Heart left ventricle (tissue), 16 donors: ENCODE data around the gene CGB1. TPM values are rescaled to one million over a fixed set of nuclear protein-coding genes. Genes with fewer than 3 reads are reported as not detected.
"Not testable (repeated sequence)": the region's sequence is repeated elsewhere in the genome, so short reads cannot be mapped to it uniquely, and the experiment has no call there.

Experiments used
- ATAC-seq, 4 donors: fragments of 200-7000 bp; cut with Tn5 transposase; one replicate each; pipeline ENCODE4 v1.9.1; 2020 to 2022; ENCODE audit warnings: moderate library complexity in 4 of 4, mild to moderate bottlenecking in 3 of 4, moderate number of reproducible peaks in 1 of 4
- DNase-seq, 5 donors: peaks; one replicate each; pipeline ENCODE4 v3.0.0-alpha.2; 2020
- H3K27ac ChIP-seq, 12 donors: fragments of 200-600 bp; sonication (generic) in 4 of 12; one replicate each; pipeline versions ENCODE4 v1.5.0 to v1.8.0; 2016 to 2022; ENCODE audit warnings: mild to moderate bottlenecking in 2 of 12
- H3K27me3 ChIP-seq, 9 donors: fragments of 200-600 bp; sonication (generic) in 2 of 9; one replicate each; pipeline versions ENCODE4 v1.5.1 to v1.8.0; 2016 to 2022; ENCODE audit warnings: mild to moderate bottlenecking in 3 of 9
- H3K36me3 ChIP-seq, 9 donors: fragments of 200-600 bp; sonication (generic) in 2 of 9; one replicate each; pipeline versions ENCODE4 v1.5.0 to v1.8.0; 2018 to 2022; ENCODE audit warnings: mild to moderate bottlenecking in 2 of 9
- H3K4me1 ChIP-seq, 12 donors: fragments of 200-600 bp; sonication (generic) in 4 of 12; one replicate each; pipeline versions ENCODE4 v1.5.0 to v1.8.0; 2016 to 2022; ENCODE audit warnings: mild to moderate bottlenecking in 3 of 12
- H3K4me3 ChIP-seq, 12 donors: fragments of 200-600 bp; sonication (generic) in 4 of 12; one replicate each; pipeline versions ENCODE4 v1.5.0 to v1.8.0; 2017 to 2022; ENCODE audit warnings: mild to moderate bottlenecking in 9 of 12, moderate library complexity in 4 of 12
- H3K9me3 ChIP-seq, 12 donors: fragments of 200-600 bp; sonication (generic) in 4 of 12; one replicate each; pipeline versions ENCODE4 v1.5.0 to v1.8.0; 2016 to 2022; ENCODE audit warnings: mild to moderate bottlenecking in 1 of 12
- CTCF ChIP-seq, 12 donors: fragments of 200-600 bp; sonication (generic) in 4 of 12; IDR thresholded peaks; one replicate each; pipeline versions ENCODE4 v1.5.0 to v1.8.0; 2018 to 2022; ENCODE audit warnings: antibody characterized with exemption in 12 of 12, mild to moderate bottlenecking in 5 of 12
- POLR2A ChIP-seq, 2 donors: fragments of 450-650 bp; IDR thresholded peaks; one replicate each; pipeline ENCODE4 v1.6.1; 2017; ENCODE audit warnings: antibody characterized with exemption in 2 of 2, mild to moderate bottlenecking in 2 of 2, moderate library complexity in 2 of 2
- WGBS, 4 donors: extraction: QIAGEN DNeasy Blood & Tissue Kit in 2 of 4; methylation state at CpG; one replicate each; pipeline versions ENCODE4 v1.1.5 to v1.1.7; 2013 to 2018; 5-methylcytosine and 5-hydroxymethylcytosine counted together
- intact Hi-C, 10 donors: fragments of 100-400 bp; cut with DNase I; formaldehyde crosslinking; loops; one replicate each; pipeline versions ENCODE4 v1.11.1 to v1.14.2; 2022
- long read RNA-seq, 3 donors: library from polyadenylated mRNA; unstranded; transcript quantifications; one replicate each; pipeline ENCODE4 v2.0.0, GENCODE V29; 2020 to 2021
- polyA plus RNA-seq, 2 donors: library from polyadenylated mRNA; stranded (reverse); fragments of 200-250 nt; gene quantifications; one replicate each; pipeline ENCODE4 v1.2.3, GENCODE V29; 2013
- total RNA-seq, 9 donors: library from RNA; depleted of rRNA in 2 of 9; stranded (reverse); fragments of >200 nt in 2 of 9; fragmentation: NEBNext Ultra II Directional in 3 of 9; extraction: Animal tissue kit (Norgen Biotek cat#: 25700) in 3 of 9; gene quantifications; one replicate each; pipeline versions ENCODE4 v1.1.0 to v1.2.4, GENCODE V29; 2016 to 2023
- donor health status: ischemic (EF 13 %, LVEDD 7.1; RV severe dilation, severe dysfunction).
- donor health status: healthy with polysubstance abuse.
- donor health status: DM: no; HTN: yes; CAD: no.
- donor health status: DM: no; HTN: no; CAD: no.
- donor health status: ischemic (EF 25% LVEDD 6.9; RV normal size, moderate dysfunction).
- donor health status: ischemic (EF 25% LVEDD 5.7; RV mildly dilated, moderate dysfunction).
- donor health status: healthy.
- donor health status: DM: yes; HTN: yes; CAD: no.
- donor health status: ischemic (EF 35%, LVEDD 5.7; RV mildly dilated, moderate dysfunction).
- donor health status: nonischemic (EF 11% LVEDD 7.7; RV severe dilation, severe dysfunction).
- donor health status: DM: yes; HTN: yes; CAD: no.
- donor health status: PGD.
- donor health status: ischemic (EF 29% LVEDD 5.4; RV normal size, mild dysfunction).
- donor health status: nonischemic (EF 23%, LVEDD 6.1; RV moderate dilation, normal function).

Gene CGB1
- total RNA-seq (not detected), polyA plus RNA-seq (not detected)
- long read RNA-seq, donor 1 = 0 reads
- long read RNA-seq, donor 2 = 0 reads
- long read RNA-seq, donor 3 = 0 reads

DNA sequence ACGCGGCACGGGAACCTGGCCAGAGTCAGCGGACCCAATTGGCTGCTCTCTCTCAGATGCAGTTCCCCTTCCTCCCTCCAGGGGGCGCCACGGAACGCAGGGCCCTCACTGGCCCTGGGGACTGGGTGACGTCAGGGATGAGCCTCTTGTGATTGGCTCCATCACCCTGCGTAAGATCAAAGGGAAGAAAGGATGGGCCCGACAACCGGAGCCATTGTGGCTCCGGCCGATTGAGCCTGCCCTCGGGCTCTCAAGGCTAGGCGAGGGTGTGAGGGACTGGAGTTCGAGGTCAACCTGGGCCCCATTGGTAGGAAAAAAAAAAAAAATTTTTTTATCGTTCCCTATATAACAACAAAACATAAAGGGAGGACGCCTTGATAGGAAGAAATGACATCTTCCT, at the start of gene CGB1:
Gene CGB1, minus strand, starts transcription at position 81 of the 400 bp plus-strand sequence. CDS start 184 bp downstream, outside the sequence.
- ATAC-seq, intact Hi-C loops, H3K36me3 ChIP-seq, H3K4me1 ChIP-seq, H3K9me3 ChIP-seq, H3K27me3 ChIP-seq, H3K27ac ChIP-seq, H3K4me3 ChIP-seq: not testable (repeated sequence)
- peak in 6 of 12 donors; percentile 6 to 36 (median 21) for TF ChIP-seq CTCF (IDR thresholded peaks at IDR 0.05)
- peak in 1 of 5 donors; percentile 13 for DNase-seq
- 45 to 59% (median 48%) methylated on average over 18 of the region's 18 CpGs for WGBS, 4 donors

DNA sequence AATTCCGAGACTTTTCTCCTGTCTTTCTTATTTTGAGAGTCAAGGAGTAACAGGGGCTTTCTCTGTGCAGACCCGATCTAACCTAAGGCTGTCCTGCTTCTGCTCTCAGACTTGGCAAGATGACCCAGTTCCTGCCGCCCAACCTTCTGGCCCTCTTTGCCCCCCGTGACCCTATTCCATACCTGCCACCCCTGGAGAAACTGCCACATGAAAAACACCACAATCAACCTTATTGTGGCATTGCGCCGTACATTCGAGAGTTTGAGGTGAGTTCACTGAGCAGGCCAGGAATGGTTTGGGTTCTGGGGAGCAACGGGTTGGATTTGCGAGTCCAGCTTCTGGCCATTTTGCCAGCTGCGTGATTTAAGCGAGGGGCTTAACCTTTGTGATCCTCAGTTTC, 49.6 kb upstream of the CGB1 start:
- no peaks in the 10 kb centered on the region for H3K9me3 ChIP-seq
- WGBS, 4 donors = 49 to 65% (median 53%) methylated on average over 11 of the region's 11 CpGs
- peak overlapping the region; percentile 81 to 99 (median 90) for H3K4me3 ChIP-seq
- no peak for ATAC-seq
- intact Hi-C loops = loop anchor here in 1 of 10 donors (5.0 kb wide), 1 partner anchor 71 kb away; the partner anchor contains the start of genes HRC and TRPM4
- peak overlapping the region in 6 of 12 donors; percentile 84 to 94 (median 90) for H3K27ac ChIP-seq
- DNase-seq = no peak
- no peak for TF ChIP-seq POLR2A (IDR thresholded peaks at IDR 0.05)
- TF ChIP-seq CTCF (IDR thresholded peaks at IDR 0.05) = no peak
- peaks cover 0 to 36% (median 27%) of the 10 kb centered on the region in 12 donors for H3K4me1 ChIP-seq
- peaks cover 0 to under 1% (median 0%) of the 10 kb centered on the region in 9 donors for H3K27me3 ChIP-seq
- H3K36me3 ChIP-seq = peaks cover 3 to 47% (median 40%) of the 10 kb centered on the region in 9 donors

DNA sequence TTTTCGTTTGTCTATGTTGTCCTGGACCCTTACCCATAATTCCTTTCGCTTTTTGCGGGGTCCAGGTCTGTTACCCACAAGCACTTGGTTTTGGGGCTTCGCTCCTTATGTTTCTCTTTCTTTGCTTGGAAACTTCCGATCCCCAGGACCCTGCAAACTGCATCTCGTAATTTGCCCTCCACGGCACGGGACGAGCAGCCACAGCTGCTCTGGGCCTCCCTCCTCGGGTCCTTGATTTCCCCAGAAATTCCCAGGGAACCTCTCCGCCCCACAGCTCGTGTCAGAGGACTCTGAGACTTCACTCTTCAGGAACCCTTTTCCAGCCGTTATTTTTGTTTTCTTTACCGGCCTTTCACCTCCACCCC, 49.2 kb upstream of the CGB1 start:
- intact Hi-C loops = loop anchor here in 1 of 10 donors (5.0 kb wide), 1 partner anchor 71 kb away; the partner anchor contains the start of genes HRC and TRPM4

More for the DNA sequence above, 49.2 kb upstream of the CGB1 start:
- H3K4me1 ChIP-seq = peaks cover 0 to 36% (median 27%) of the 10 kb centered on the region in 12 donors
- peak overlapping the region; percentile 81 to 99 (median 90) for H3K4me3 ChIP-seq
- 0 to 1% (median 0%) methylated on average over 14 of the region's 14 CpGs for WGBS, 4 donors
- DNase-seq (no peak), ATAC-seq (no peak)
- peak overlapping the region; percentile 42 to 94 (median 87) for H3K27ac ChIP-seq
- H3K9me3 ChIP-seq = no peaks in the 10 kb centered on the region
- peaks cover 0 to 3% (median 0%) of the 10 kb centered on the region in 9 donors for H3K27me3 ChIP-seq
- H3K36me3 ChIP-seq = peaks cover 3 to 43% (median 36%) of the 10 kb centered on the region in 9 donors
- TF ChIP-seq CTCF (IDR thresholded peaks at IDR 0.05) (no peak), POLR2A (IDR thresholded peaks at IDR 0.05) (no peak)
